ENCODE results near the gene IGSF9B. TPM values are rescaled to one million over a fixed set of nuclear protein-coding genes. Genes with fewer than 3 reads are reported as not detected.

Gene IGSF9B
- total RNA-seq, 1 experiment from 2014 or later = 2.2 TPM

DNA sequence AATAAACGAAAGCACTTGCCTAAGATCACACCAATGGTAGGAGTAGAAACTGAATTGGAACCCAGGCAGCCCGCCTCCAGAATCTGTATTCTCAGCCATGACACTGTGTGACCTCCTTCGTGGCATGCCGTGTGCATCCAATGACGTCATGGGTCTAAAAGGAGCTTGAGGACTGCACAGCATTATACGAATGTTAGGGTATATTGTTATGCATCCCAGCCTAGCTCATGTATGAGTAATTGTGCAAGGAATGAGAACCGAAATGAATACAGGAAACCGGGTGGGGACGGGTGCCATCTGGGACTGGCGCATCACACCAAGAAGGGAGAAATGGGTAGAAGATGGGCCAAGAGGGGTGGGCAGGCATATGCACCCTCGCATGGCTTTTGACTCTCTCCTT is 12.3 kb upstream of the IGSF9B start:
- no peak overlapping the region for H3K4me3 ChIP-seq (ENCODE audit: low read depth in 2 of 2, low read length in 2 of 2)
- no peak for DNase-seq (ENCODE audit: low read depth, low spot score)
- H3K27ac ChIP-seq (ENCODE audit: low read length) = no peak overlapping the region
- ATAC-seq = no peak
- ChIA-PET POLR2A (no interaction called here), CTCF (no interaction called here)
- in situ Hi-C loops (cut with HindIII; ENCODE audit: low pct_unique_long_range_greater_than_20kb, low sequenced_read_pairs) (no loop called here), intact Hi-C loops (cut with micrococcal nuclease; ENCODE audit: unreplicated experiment) (no loop called here)
- no peaks in the 10 kb centered on the region for H3K36me3 ChIP-seq (ENCODE audit: control insufficient read depth, insufficient read depth, low read length)
- H3K27me3 ChIP-seq (ENCODE audit: control insufficient read depth, insufficient read depth, low read length) = peaks cover 31% of the 10 kb centered on the region
- no TSS peak for BruUV-seq (replicated peaks)
- TF ChIP-seq SIN3A (IDR thresholded peaks at IDR 0.05; ENCODE audit: borderline replicate concordance, insufficient read depth, low read depth, low read length) (no peak), CTCF (IDR thresholded peaks at IDR 0.05) (no peak), REST (IDR thresholded peaks at IDR 0.05; ENCODE audit: insufficient read depth in 1 of 2, low read depth in 2 of 2, low read length in 1 of 2) (no peak), POLR2AphosphoS5 (IDR thresholded peaks at IDR 0.05; ENCODE audit: low read depth, low read length) (no peak), TCF7L2 (IDR thresholded peaks at IDR 0.05; ENCODE audit: low read depth, low read length) (no peak)
- H3K4me1 ChIP-seq (ENCODE audit: control insufficient read depth, insufficient read depth, low read length) = no peaks in the 10 kb centered on the region; the same call in 1 of the 2 replicates
- H3K9me3 ChIP-seq (ENCODE audit: control insufficient read depth, insufficient read depth, low read depth, low read length) = no peaks in the 10 kb centered on the region

- Histone ChIP-seq H3K4me3 (ENCODE audit: low read depth in 2 of 2, low read length in 2 of 2) (no peak overlapping the region), H3K4me1 (ENCODE audit: control insufficient read depth, insufficient read depth, low read length) (no peaks in the 10 kb centered on the region; the same call in 1 of the 2 replicates), H3K36me3 (ENCODE audit: control insufficient read depth, insufficient read depth, low read length) (no peaks in the 10 kb centered on the region), H3K9me3 (ENCODE audit: control insufficient read depth, insufficient read depth, low read depth, low read length) (no peaks in the 10 kb centered on the region), H3K27me3 (ENCODE audit: control insufficient read depth, insufficient read depth, low read length) (peaks cover 26% of the 10 kb centered on the region), H3K27ac (ENCODE audit: low read length) (no peak overlapping the region)
- ChIA-PET POLR2A (no interaction called here), CTCF (no interaction called here)
- ATAC-seq (no peak), DNase-seq (ENCODE audit: low read depth, low spot score) (no peak)
- in situ Hi-C loops (cut with HindIII; ENCODE audit: low pct_unique_long_range_greater_than_20kb, low sequenced_read_pairs) (no loop called here), intact Hi-C loops (cut with micrococcal nuclease; ENCODE audit: unreplicated experiment) (no loop called here)
- TF ChIP-seq REST (IDR thresholded peaks at IDR 0.05; ENCODE audit: insufficient read depth in 1 of 2, low read depth in 2 of 2, low read length in 1 of 2) (peak; percentile 88 to 90), TCF7L2 (IDR thresholded peaks at IDR 0.05; ENCODE audit: low read depth, low read length) (no peak), CTCF (IDR thresholded peaks at IDR 0.05) (no peak), POLR2AphosphoS5 (IDR thresholded peaks at IDR 0.05; ENCODE audit: low read depth, low read length) (no peak)
- BruUV-seq (replicated peaks) = no TSS peak
These were observed 11.5 kb upstream of the IGSF9B start for GRCh38 chr11:133968300-133968699.

All from Panc1 (cell line).